ENCODE measurements around the gene HOXB4. TPM values are rescaled to one million over a fixed set of nuclear protein-coding genes. Genes with fewer than 3 reads are reported as not detected.
A peak's percentile ranks its signal among the peaks of the same experiment; 100 is the strongest.

HOXB4 gene
- total RNA-seq, 1 donor from 2014 or later: 0.75 TPM

- DNase-seq: no peak
- no peak for ATAC-seq (ENCODE audit: poor library complexity)
- intact Hi-C loops (cut with DNase I): no loop called here
Observed at GRCh38 chr17:48554412-48555257, 23.5 kb downstream of the HOXB4 start.

- DNase-seq (no peak), ATAC-seq (ENCODE audit: poor library complexity) (no peak)
- intact Hi-C loops (cut with DNase I): no loop called here
Observed at GRCh38 chr17:48553826-48554225, 24.3 kb downstream of the HOXB4 start.

- intact Hi-C loops (cut with DNase I): no loop called here
- ATAC-seq (ENCODE audit: poor library complexity) (no peak), DNase-seq (no peak)
Observed at GRCh38 chr17:48553190-48553547, 25.0 kb downstream of the HOXB4 start.

- no peak for ATAC-seq (ENCODE audit: poor library complexity)
- intact Hi-C loops (cut with DNase I): no loop called here
- DNase-seq: no peak
Observed at GRCh38 chr17:48552466-48553189, 25.5 kb downstream of the HOXB4 start.

- ATAC-seq (ENCODE audit: poor library complexity) (no peak), DNase-seq (no peak)
- intact Hi-C loops (cut with DNase I): no loop called here
Observed at GRCh38 chr17:48551596-48552465, 26.3 kb downstream of the HOXB4 start.

GRCh38 chr17:48551214-48551555 lies 27.0 kb downstream of the HOXB4 start:
- no peak for ATAC-seq (ENCODE audit: poor library complexity)
- intact Hi-C loops (cut with DNase I): no loop called here

GRCh38 chr17:48550502-48551213 lies 27.5 kb downstream of the HOXB4 start:
- DNase-seq: no peak
- ATAC-seq (ENCODE audit: poor library complexity): no peak
- intact Hi-C loops (cut with DNase I): no loop called here

More at GRCh38 chr17:48551214-48551555, 27.0 kb downstream of the HOXB4 start:
- no peak for DNase-seq

- no peak for ATAC-seq (ENCODE audit: poor library complexity)
- no peak for DNase-seq
- intact Hi-C loops (cut with DNase I): no loop called here
Observed at GRCh38 chr17:48549914-48550501, 28.1 kb downstream of the HOXB4 start.

- DNase-seq (no peak), ATAC-seq (ENCODE audit: poor library complexity) (no peak)
- intact Hi-C loops (cut with DNase I): no loop called here
Observed at GRCh38 chr17:48549281-48549630, 28.9 kb downstream of the HOXB4 start.

- ATAC-seq (ENCODE audit: poor library complexity) (no peak), DNase-seq (no peak)
- intact Hi-C loops (cut with DNase I): no loop called here
Observed at GRCh38 chr17:48548523-48549280, 29.4 kb downstream of the HOXB4 start.

GRCh38 chr17:48547808-48548522 lies 30.2 kb downstream of the HOXB4 start:
- ATAC-seq (ENCODE audit: poor library complexity) (no peak), DNase-seq (no peak)
- intact Hi-C loops (cut with DNase I): no loop called here

GRCh38 chr17:48546924-48547807 lies 31.0 kb downstream of the HOXB4 start:
- no peak for DNase-seq
- intact Hi-C loops (cut with DNase I): no loop called here
- ATAC-seq (ENCODE audit: poor library complexity): no peak

- no peak for DNase-seq
- intact Hi-C loops (cut with DNase I): no loop called here
Observed at GRCh38 chr17:48546137-48546923, 31.8 kb downstream of the HOXB4 start.

GRCh38 chr17:48545539-48545938 lies 32.6 kb downstream of the HOXB4 start:
- ATAC-seq (ENCODE audit: poor library complexity) (no peak), DNase-seq (no peak)
- intact Hi-C loops (cut with DNase I): no loop called here

More at GRCh38 chr17:48546137-48546923, 31.8 kb downstream of the HOXB4 start:
- no peak for ATAC-seq (ENCODE audit: poor library complexity)

GRCh38 chr17:48545022-48545375 lies 33.2 kb downstream of the HOXB4 start, which contains the start of gene HOXB2:
HOXB2 (minus strand) TSS chr17:48545109; CDS start chr17:48544911, 198 bp downstream.
- ATAC-seq (ENCODE audit: poor library complexity) (no peak), DNase-seq (peak; percentile 65)
- intact Hi-C loops (cut with DNase I): no loop called here
